HG02981 (cell line): ENCODE data around the gene LRRN4.
"Not testable (repeated sequence)": the region's sequence is repeated elsewhere in the genome, so short reads cannot be mapped to it uniquely, and the experiment has no call there.

Source experiments
- ATAC-seq: cut with Tn5 transposase; IDR thresholded peaks from one replicate; pipeline ENCODE4 v1.9.1; 2021; ENCODE audit warnings: mild to moderate bottlenecking, moderate library complexity; ENCODE audit not compliant: unreplicated experiment

LRRN4 gene

GRCh38 chr20:6034134-6034969 lies 19.5 kb downstream of the LRRN4 start:
- no peak for ATAC-seq

GRCh38 chr20:6032907-6033306 lies 21.0 kb downstream of the LRRN4 start:
- ATAC-seq: not testable (repeated sequence)

- ATAC-seq: no peak
Observed at GRCh38 chr20:6030453-6031080, 23.3 kb downstream of the LRRN4 start.

GRCh38 chr20:6029538-6029937 lies 24.3 kb downstream of the LRRN4 start:
- no peak for ATAC-seq

DNA sequence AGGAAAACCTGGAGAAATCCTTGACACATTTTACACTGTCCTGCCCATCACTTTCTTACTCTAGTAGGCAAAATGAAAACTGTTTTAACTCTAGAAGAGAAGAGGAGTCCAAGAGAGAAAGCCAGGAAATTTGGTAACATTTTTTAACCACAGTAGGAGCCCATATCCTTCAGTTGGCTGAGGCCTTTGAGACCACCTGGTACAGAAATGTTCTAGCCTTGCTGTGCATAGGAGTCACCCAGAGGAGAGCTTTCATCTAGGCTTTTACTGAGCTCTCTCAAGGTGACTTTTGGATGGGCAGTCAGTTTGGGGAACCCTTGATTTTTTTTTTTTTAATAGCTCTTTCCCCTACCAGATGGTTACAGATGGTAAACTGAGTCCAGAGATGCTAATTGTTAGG lies 25.0 kb downstream of the LRRN4 start:
- no peak for ATAC-seq

- no peak for ATAC-seq
Observed at GRCh38 chr20:6026051-6026450, 27.8 kb downstream of the LRRN4 start.

DNA sequence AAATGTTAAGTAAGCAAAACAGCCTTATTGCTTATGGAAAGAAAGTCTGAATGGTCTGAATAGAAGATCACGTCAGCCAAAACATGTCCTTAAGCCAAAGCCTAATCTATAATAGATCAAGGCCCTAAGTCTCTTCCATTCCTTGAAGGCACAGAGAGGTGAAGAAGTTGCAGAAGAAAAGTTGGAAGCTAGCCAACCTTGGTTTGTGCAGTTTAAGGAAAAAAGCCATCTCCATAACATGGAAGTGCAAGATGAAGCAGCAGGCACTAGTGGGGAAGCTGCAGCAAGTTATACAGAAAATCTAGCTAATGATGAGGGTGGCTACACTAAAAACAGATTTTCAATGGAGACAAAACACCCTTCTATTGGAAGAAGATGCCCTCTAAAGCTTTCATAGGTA lies 29.1 kb downstream of the LRRN4 start:
- no peak for ATAC-seq

DNA sequence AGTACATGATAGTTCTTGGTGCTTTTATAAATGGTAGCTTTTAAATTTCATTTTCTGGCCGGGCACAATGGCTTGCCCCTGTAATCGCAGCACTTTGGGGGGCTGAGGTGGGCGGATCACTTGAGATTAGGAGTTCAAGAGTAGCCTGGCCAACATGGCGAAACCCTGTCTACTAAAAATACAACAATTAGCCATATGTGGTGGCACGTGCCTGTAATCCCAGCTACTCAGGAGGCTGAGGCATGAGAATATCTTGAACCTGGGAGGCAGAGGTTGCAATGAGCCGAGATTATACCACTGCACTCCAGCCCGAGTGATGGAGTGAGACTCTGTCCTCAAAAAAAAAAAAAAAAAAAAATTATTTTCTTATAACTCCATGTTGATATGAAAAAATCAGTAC lies 36.0 kb downstream of the LRRN4 start:
- ATAC-seq: no peak

- ATAC-seq: no peak
Observed at GRCh38 chr20:6017467-6017866, 36.4 kb downstream of the LRRN4 start.

DNA sequence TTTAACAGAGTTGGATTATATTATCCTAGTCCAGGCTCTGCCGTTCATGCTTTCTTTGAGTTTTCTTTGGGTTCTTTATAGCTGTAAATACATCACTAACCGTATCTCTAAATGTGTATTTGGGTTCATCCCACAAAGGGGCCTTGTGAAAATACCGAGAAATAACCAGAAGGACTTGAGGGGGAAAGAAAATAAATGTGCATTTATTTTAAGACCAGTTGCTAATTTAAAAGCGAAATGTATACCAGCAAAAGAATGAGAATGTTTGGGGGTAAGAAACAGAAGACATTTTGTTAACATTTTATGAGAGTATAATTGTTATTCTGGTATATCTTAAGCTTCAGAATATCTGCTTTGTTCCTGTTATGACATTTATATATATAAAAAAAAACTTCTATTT lies 38.9 kb downstream of the LRRN4 start:
- no peak for ATAC-seq

DNA sequence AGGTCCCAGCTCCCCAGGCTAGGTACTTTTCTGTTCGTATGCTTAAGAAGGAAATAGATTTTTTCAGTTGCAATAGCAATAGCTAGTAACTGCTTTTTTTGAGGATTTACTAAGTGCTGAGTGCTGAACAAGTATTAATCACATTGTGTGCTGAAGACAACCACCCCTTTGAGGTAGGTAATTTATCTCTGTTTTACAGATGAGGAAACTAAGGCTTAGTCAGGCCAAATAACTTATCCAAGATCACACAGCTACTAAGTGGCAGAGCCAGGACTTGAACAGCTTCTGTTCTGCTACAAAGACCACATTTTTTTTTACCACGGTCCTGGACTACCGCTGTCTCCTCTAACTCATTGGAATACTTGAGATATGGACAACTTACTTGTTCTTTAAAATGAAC lies 39.8 kb downstream of the LRRN4 start:
- no peak for ATAC-seq

DNA sequence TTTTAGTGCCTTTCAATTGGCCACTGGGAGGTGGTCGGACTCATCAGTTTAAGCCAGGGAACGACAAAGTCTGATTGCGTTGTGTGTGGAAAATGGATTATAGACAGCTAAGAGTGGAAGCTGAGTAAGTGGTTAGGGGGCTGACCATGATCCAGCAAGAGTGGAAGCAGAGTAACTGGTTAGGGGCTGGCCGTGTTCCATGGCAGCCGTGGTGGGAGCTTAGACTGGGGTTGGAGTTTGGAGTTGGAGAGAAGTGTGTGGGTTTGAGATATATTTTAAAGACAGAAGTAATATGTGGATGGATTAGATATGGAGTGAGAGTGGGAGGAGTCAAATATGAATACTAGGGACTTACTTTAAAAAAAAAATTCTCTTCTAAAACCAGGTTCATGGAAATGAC lies 41.7 kb downstream of the LRRN4 start:
- ATAC-seq: no peak

DNA sequence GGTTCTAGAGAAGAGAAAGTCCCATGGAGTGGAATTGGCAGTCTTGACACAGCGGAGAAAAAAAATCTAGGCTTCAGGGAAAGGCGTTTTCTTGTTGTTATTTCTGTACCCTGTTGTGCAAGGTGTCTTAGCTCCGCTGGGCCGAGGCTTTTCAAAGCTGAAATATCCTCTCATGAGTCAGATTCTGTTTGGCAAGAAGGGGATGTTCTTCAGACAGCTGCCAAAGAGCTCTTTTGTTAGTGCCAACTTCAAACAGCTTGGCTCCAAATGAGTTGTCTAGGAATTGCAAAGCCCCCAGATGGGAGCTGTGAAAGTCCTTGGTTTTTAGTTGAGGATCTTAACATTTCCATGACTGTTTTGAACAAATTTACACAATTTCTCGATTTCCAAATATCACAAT lies 45.6 kb downstream of the LRRN4 start:
- ATAC-seq: no peak

GRCh38 chr20:6007529-6008103 lies 46.2 kb downstream of the LRRN4 start:
- no peak for ATAC-seq

DNA sequence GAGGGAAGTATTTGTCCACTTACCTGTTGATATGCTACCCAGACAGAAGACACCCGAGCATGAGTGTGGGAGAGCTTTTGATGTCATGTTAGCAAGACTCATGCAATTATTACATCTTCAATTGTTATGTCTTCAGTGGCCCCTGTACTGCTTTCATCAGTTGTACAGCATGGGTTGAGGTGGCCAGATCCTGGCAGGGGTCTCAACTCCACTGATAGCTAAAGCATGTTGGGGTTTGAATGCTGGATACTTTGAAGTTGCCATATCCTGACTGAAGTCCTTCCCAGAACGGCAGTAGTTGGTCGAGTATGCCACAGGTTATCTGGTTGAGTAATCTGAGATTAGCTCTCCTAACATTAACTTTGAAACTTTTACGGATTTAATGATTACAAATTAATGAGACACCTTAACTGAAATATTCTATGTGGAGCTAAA lies 46.7 kb downstream of the LRRN4 start:
- no peak for ATAC-seq

GRCh38 chr20:6006603-6006949 lies 47.3 kb downstream of the LRRN4 start:
- ATAC-seq: no peak

GRCh38 chr20:6000871-6001270 lies 53.0 kb downstream of the LRRN4 start:
- ATAC-seq: no peak

GRCh38 chr20:5999783-6000182 lies 54.1 kb downstream of the LRRN4 start:
- no peak for ATAC-seq

DNA sequence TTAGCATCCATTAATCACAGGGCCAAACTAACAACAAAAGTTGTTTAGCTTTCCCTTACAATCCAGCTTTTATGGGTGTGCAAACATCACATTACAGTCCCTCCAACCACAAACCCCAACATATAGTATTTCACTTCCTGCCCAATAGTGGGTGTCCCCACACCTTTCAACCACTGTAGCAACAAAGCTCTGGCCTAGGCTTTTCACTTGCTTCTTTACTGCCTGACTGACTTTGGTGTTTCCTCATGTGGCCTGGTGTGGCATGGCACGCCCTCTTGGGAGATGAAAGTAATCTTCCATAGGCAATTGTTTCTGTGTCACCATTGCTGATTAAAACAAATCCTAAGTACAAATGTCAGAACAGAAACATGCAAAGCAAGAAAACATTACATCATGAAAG lies 57.1 kb downstream of the LRRN4 start:
- peak; percentile 97 for ATAC-seq

- ATAC-seq: no peak
Observed at GRCh38 chr20:5991623-5992441, 62.0 kb downstream of the LRRN4 start.

GRCh38 chr20:5990946-5991345 lies 62.9 kb downstream of the LRRN4 start:
- ATAC-seq: no peak
